Neutrophil (primary cell): ENCODE measurements around the gene UACA.

Experiments
- H3K27ac ChIP-seq: fragments of 200-600 bp; sonication (generic); 2 replicates; pipeline ENCODE4 v1.5.1; 2016; ENCODE audit warnings: mild to moderate bottlenecking, moderate library complexity
- H3K27me3 ChIP-seq: fragments of 200-600 bp; sonication (generic); 2 replicates; pipeline ENCODE4 v1.6.0; 2016; ENCODE audit warnings: mild to moderate bottlenecking
- H3K36me3 ChIP-seq: fragments of 200-600 bp; sonication (generic); 2 replicates; pipeline ENCODE4 v1.5.1; 2017
- H3K4me1 ChIP-seq, 2 experiments: fragments of 200-600 bp in 1 of 2; sonication (generic) in 1 of 2; 1 replicate in 1 of 2; 2 replicates in 1 of 2; pipeline versions ENCODE4 v1.5.1 to v1.6.1; 2013 to 2016; ENCODE audit warnings: low read depth in 1 of 2, low read length in 1 of 2, mild to moderate bottlenecking in 1 of 2, moderate library complexity in 1 of 2; ENCODE audit not compliant: control insufficient read depth in 1 of 2, insufficient read depth in 1 of 2
- H3K4me3 ChIP-seq, 2 experiments: fragments of 200-600 bp in 1 of 2; sonication (generic) in 1 of 2; 1 replicate in 1 of 2; 2 replicates in 1 of 2; pipeline ENCODE4 v1.5.1; 2013 to 2016; ENCODE audit warnings: low read depth in 1 of 2, low read length in 1 of 2, mild to moderate bottlenecking in 1 of 2, moderate library complexity in 1 of 2
- H3K9me3 ChIP-seq: fragments of 200-600 bp; sonication (generic); 2 replicates; pipeline ENCODE4 v1.5.1; 2016
- TF ChIP-seq, protein P1 (sequence below): fragments of 200-600 bp; sonication (generic); IDR thresholded peaks from 2 replicates; pipeline ENCODE4 v1.5.1; 2016; ENCODE audit warnings: antibody characterized with exemption

Gene UACA

DNA sequence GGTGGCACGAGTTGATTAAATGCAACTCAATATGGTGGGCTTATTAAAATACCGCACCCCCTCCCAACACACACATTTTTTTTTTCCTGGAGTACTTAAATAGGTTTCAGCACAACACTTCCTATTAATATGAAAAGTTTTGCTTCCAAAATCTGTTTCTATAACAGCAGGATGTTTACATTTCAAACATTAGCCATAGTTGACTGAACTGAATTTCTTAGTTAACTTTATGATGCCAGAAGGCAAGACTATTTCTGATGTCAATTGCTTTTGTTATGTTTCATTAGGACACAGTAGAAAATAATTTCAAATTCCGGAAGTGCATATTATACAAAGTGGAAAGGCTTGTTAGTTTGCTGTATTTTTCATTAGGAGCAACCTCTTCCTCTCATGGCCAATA, 104.7 kb downstream of the UACA start:
- Histone ChIP-seq H3K4me3 (no peak overlapping the region), H3K9me3 (no peaks in the 10 kb centered on the region), H3K27me3 (no peaks in the 10 kb centered on the region), H3K36me3 (no peaks in the 10 kb centered on the region), H3K27ac (no peak overlapping the region), H3K4me1 (no peaks in the 10 kb centered on the region)
- TF ChIP-seq, protein P1, sequence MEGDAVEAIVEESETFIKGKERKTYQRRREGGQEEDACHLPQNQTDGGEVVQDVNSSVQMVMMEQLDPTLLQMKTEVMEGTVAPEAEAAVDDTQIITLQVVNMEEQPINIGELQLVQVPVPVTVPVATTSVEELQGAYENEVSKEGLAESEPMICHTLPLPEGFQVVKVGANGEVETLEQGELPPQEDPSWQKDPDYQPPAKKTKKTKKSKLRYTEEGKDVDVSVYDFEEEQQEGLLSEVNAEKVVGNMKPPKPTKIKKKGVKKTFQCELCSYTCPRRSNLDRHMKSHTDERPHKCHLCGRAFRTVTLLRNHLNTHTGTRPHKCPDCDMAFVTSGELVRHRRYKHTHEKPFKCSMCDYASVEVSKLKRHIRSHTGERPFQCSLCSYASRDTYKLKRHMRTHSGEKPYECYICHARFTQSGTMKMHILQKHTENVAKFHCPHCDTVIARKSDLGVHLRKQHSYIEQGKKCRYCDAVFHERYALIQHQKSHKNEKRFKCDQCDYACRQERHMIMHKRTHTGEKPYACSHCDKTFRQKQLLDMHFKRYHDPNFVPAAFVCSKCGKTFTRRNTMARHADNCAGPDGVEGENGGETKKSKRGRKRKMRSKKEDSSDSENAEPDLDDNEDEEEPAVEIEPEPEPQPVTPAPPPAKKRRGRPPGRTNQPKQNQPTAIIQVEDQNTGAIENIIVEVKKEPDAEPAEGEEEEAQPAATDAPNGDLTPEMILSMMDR = no peak

DNA sequence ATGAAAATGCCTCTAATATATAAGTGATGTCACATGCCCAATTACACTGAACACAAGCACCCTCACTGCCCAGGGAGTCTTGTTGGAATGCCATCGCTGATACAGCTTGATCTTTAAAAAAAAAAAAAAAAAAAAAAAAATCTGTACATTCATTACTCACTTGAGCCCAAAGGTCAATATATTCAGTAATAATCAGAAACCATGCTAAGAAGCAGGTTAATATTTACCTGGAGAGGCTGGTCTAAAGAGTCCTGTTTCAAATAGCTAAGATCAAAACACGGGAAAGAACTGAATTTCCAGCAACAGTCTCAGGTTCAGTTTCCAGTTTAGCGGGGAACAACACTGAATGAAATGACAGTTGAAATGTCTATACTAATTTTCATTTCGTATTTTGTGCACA, 109.9 kb downstream of the UACA start:
- no peaks in the 10 kb centered on the region for H3K36me3 ChIP-seq
- H3K9me3 ChIP-seq = no peaks in the 10 kb centered on the region
- TF ChIP-seq, protein P1 = no peak
- no peak overlapping the region for H3K4me3 ChIP-seq
- no peak overlapping the region for H3K27ac ChIP-seq
- no peaks in the 10 kb centered on the region for H3K4me1 ChIP-seq
- no peaks in the 10 kb centered on the region for H3K27me3 ChIP-seq

DNA sequence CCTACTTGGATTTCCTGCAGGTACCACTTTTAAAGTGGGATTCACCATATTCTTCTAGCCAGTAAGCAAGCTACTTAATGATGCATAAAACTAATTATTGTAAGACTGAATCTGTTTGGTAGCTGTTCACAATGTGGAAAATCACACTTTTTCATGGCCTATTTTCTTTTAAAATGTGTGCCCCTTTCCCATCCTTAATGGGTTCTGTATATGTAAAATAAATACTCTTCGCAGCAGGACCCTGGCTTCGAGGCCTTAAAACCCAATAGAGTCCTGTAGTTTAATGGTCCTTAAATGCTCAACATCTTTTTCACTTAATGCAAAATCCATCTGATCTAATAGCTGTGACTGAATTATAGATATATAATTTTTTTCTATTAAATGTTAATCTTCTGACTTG, 111.0 kb downstream of the UACA start:
- Histone ChIP-seq H3K4me3 (no peak overlapping the region), H3K4me1 (no peaks in the 10 kb centered on the region), H3K36me3 (no peaks in the 10 kb centered on the region), H3K27ac (no peak overlapping the region), H3K27me3 (no peaks in the 10 kb centered on the region), H3K9me3 (no peaks in the 10 kb centered on the region)
- TF ChIP-seq, protein P1 = no peak

DNA sequence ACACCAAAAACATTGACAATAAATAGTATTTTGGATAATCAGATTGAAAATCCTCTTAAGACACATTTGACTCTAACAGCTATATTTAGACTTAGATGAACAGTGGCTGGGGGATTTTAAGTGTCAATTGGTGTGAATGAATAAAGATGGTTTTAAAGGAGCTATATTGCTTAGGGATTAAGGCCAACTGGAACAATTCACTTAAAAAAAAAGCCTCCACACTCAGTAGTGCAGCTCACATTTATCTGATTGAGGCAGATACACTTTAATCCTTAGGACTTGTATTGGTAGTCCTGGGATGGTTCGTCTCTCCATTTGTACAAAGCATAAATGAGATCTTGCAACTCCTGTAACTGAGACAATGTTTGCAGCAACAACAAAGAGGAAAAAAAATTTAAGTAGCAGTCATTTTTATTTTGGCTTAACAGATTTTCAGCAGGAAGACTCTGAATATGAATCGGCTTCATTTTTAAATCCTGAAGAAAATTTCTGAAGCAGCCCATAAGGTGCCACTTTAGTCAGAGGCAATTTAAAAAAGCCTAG, 112.0 kb downstream of the UACA start:
- Histone ChIP-seq H3K9me3 (no peaks in the 10 kb centered on the region), H3K4me1 (no peaks in the 10 kb centered on the region), H3K27me3 (no peaks in the 10 kb centered on the region), H3K27ac (no peak overlapping the region), H3K36me3 (no peaks in the 10 kb centered on the region), H3K4me3 (no peak overlapping the region)
- TF ChIP-seq, protein P1 = no peak

DNA sequence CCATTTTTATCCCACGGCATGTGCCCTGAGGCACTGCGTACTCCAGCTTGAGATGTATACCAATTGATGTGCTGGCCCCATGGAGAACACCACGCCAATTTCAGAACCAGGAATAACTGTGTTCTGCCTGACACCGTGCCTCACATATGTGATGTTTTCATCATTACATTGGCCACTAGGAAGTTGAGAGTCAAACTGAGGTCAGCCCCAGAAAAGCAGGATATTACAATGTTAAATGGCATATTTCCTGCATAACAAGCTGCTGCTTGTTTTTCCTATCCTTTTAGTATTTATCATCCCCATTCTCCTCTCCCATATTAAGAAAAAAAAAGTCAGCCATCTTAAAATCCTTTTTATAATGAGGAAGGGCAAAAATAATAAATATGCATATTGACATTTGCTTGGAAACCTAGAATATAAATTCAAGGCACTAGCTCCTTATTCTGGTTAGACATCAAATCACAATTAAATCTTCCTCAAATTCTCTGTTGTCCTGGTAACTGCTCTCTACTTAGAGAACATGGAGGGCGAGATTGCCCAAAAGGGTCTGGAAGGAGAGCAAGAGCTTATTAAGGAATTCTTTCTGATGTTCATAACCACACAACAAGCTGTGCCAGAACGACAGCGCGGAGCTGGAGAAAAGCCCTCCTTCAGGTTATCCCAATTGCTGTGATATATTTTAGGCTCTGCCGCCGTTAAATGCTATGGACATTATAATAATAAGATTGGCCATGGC, 112.6 kb downstream of the UACA start:
- TF ChIP-seq, protein P1 = no peak
- Histone ChIP-seq H3K4me3 (no peak overlapping the region), H3K4me1 (no peaks in the 10 kb centered on the region), H3K9me3 (no peaks in the 10 kb centered on the region), H3K27ac (no peak overlapping the region), H3K36me3 (no peaks in the 10 kb centered on the region), H3K27me3 (no peaks in the 10 kb centered on the region)
